HG03108 (cell line): Measurements from ENCODE around the gene CPLANE1.
"Not testable (repeated sequence)": the region's sequence is repeated elsewhere in the genome, so short reads cannot be mapped to it uniquely, and the experiment has no call there.

ENCODE experiments used
- ATAC-seq: cut with Tn5 transposase; IDR thresholded peaks from one replicate; pipeline ENCODE4 v1.9.1; 2021; ENCODE audit warnings: moderate library complexity; ENCODE audit not compliant: unreplicated experiment

The CPLANE1 gene

GRCh38 chr5:37121465-37121864 lies 127.7 kb downstream of the CPLANE1 start:
- ATAC-seq = no peak

GRCh38 chr5:37121027-37121426 lies 128.1 kb downstream of the CPLANE1 start:
- no peak for ATAC-seq

GRCh38 chr5:37120270-37120669 lies 128.9 kb downstream of the CPLANE1 start:
- no peak for ATAC-seq

- ATAC-seq = no peak
Observed at GRCh38 chr5:37116359-37116758, 132.8 kb downstream of the CPLANE1 start.

GRCh38 chr5:37112383-37112991 lies 136.7 kb downstream of the CPLANE1 start:
- no peak for ATAC-seq

GRCh38 chr5:37111426-37112382 lies 137.5 kb downstream of the CPLANE1 start:
- peak; percentile 89 for ATAC-seq

- ATAC-seq = no peak
Observed at GRCh38 chr5:37110135-37110534, 139.0 kb downstream of the CPLANE1 start.

- ATAC-seq = no peak
Observed at GRCh38 chr5:37109338-37109737, 139.8 kb downstream of the CPLANE1 start.

GRCh38 chr5:37103302-37103701 lies 145.9 kb downstream of the CPLANE1 start:
- ATAC-seq = no peak

- not testable (repeated sequence) for ATAC-seq
Observed at GRCh38 chr5:37099267-37099666, 149.9 kb downstream of the CPLANE1 start.

- not testable (repeated sequence) for ATAC-seq
Observed at GRCh38 chr5:37093795-37094194, 155.4 kb downstream of the CPLANE1 start.

GRCh38 chr5:37090781-37091180 lies 158.4 kb downstream of the CPLANE1 start:
- no peak for ATAC-seq

- no peak for ATAC-seq
Observed at GRCh38 chr5:37090123-37090726, 159.0 kb downstream of the CPLANE1 start.

GRCh38 chr5:37088009-37088408 lies 161.2 kb downstream of the CPLANE1 start:
- no peak for ATAC-seq

GRCh38 chr5:37086466-37087173 lies 162.6 kb downstream of the CPLANE1 start:
- ATAC-seq = no peak

- not testable (repeated sequence) for ATAC-seq
Observed at GRCh38 chr5:37086026-37086425, 163.2 kb downstream of the CPLANE1 start.

GRCh38 chr5:37082977-37083376 lies 166.2 kb downstream of the CPLANE1 start:
- not testable (repeated sequence) for ATAC-seq

- ATAC-seq = no peak
Observed at GRCh38 chr5:37080697-37081096, 168.5 kb downstream of the CPLANE1 start.

GRCh38 chr5:37077146-37077545 lies 172.0 kb downstream of the CPLANE1 start:
- no peak for ATAC-seq

GRCh38 chr5:37075399-37075950 lies 173.7 kb downstream of the CPLANE1 start:
- no peak for ATAC-seq
